NCI-H2107 treated with DMSO at 0.1 percent for 48 hours (cell line): ENCODE measurements around the gene CPN1.
"Not testable (repeated sequence)": the region's sequence is repeated elsewhere in the genome, so short reads cannot be mapped to it uniquely, and the experiment has no call there.

Experiments used
- DNase-seq: peaks from one replicate; lab custom pipeline; 2025; ENCODE audit not compliant: unreplicated experiment; lab: John Stamatoyannopoulos, UW

CPN1 gene

DNA sequence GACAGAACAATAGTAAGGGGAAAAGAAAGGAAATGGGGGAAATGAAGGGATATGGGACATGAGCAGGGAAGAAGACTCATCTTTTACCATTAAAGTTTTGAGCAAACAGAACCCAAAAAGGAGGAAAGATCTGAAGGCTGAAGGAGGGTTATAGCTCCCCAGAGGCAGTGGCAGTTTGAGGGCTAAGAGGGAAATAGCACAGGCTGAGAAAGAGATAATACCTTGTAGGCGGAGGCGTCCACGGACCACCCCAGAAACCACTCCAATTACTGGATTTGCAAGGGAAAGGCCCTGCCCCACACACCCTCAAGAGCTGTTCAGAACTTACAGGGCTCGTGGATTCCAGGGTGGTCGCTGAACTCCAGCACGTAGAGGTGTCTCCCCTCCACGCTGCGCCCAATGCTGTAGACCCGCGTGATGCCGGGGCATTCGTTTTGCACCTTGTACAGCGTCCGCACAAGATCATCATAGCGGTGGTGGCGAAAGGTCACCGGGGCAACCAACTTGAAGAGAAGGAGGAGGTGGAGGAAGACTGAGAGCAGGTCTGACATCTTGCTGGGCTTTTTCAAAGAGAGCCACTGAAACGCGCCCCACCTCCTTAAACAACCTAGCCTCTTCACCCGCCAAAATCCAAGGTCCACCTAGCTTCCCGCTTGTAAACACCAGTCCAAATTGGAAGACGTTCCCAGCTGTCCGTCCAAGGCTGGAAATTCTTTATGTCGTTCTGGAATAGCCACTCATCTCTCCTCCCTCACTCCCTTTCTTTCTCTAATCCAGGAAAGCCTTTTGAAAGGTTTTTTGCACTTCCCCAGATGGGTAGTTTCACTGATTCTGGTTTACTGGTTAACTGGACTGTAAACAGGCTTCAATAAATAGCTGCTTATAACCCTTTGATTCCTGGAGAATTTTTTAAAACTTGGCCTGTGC lies at the start of gene CPN1:
TSS of gene CPN1 (minus strand) at position 795 of the 927 bp plus-strand sequence. CDS start at position 551, 244 bp downstream.
- no peak for DNase-seq

DNA sequence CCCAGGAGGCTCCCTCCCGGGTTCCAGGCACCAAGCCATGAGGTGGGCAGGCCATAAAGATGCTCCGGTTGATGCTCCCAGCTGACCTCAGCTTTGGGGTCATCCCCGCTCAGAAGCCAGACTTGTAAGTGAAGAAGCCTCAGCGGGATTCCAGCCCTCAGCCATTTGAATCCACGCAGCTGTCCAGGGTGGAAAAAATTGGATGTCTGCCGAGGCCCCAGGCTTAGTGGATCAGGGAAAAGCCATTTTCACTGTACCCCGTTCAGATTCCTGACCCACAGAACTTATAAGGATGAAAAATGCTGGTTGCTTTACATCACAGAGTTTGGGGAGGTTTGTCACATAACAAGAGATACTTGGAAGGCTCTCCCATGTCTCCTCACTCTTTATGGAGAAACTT lies 49.2 kb upstream of the CPN1 start:
- no peak for DNase-seq

DNA sequence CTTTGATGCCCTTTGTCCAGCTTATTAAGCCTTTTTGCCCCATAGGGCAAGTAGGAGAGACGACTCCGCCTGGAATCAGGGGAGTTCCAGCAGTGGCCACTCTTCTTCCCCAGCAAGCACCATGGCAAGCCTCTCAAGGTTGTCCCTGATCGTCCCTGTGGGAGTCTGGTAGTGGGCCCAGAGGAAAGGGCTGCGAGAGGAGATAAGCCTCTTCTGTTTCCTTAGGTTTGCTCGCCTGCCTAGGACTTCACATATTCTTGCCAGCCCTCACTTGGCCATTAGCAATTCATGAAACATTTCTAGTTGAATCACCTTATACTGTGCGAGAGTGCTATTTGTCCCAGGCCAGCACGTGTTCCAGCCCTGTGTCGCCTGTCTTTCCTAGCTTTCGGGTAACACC lies 47.8 kb upstream of the CPN1 start:
- DNase-seq = no peak

DNA sequence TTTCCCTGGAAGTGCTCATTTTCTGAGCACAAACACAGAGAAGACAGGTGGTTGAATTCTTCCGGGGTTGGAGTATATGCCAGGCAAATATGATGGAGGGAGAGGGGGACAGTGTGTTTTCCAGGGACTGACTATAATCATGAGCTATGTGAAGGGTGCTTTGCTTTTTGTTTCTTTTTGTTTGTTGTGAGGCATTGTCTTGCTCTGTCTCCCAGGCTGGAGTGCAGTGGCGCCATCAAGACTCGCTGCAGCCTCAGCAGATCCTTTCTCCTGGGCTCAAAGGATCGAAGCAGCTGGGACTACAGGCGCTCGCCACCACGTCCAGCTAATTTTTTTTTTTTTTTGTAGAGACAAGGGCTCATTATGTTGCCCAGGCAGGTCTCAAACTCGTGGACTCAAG lies 47.3 kb upstream of the CPN1 start:
- DNase-seq = no peak

DNA sequence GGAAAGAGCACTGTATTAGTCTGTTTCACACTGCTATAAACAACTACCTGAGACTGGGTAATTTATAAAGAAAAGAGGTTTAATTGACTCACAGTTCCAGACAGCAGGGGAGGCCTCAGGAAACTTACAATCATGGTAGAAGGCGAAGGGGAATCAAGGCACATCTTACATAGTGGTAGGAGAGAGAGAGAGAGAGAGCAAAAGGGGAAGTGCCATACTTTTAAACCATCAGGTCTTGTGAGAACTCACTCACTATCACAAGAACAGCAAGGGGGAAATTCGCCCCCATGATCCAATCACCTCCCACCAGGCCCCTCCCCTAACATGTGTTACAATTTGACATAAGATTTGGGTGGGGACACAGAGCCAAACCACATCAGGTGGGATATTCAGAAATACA lies 43.7 kb upstream of the CPN1 start:
- DNase-seq = not testable (repeated sequence)

DNA sequence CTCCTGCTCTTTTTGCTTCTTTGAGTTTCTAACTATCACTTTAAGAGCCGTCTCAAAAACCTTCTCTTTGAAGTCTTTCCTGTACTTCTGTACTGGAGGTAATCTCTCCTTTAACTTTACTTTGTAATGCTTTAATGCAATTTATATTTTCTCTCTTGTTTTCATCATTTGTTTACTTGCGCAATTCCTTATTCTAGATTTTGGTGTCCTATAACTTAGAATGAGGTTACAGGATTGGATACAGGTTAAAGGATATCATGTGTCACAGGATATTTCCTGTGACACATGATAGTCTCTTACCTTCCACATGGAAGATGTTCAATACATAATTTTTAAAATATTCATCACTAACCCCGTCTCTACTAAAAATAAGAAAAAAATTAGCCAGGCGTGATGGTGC lies 42.4 kb upstream of the CPN1 start:
- DNase-seq = no peak

DNA sequence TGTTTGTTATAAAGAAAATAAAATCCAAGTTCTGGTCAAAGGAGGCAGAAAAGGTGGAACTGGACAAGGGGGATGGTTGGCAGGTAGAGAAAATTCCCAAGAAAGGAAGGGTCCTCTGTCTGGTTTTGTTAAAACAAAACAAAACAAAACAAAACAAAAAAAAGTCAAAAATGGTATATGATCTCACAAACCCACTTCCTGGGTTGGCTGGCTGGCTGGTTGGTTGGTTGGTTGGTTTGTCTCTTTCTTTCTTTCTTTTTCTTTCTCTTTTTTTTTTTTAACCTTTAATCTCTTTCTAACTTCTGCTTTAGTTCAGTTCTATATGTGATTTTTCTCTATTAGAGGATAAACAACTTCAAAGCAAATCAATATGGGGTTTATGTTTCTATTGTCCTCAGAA lies 41.1 kb upstream of the CPN1 start:
- DNase-seq = no peak

DNA sequence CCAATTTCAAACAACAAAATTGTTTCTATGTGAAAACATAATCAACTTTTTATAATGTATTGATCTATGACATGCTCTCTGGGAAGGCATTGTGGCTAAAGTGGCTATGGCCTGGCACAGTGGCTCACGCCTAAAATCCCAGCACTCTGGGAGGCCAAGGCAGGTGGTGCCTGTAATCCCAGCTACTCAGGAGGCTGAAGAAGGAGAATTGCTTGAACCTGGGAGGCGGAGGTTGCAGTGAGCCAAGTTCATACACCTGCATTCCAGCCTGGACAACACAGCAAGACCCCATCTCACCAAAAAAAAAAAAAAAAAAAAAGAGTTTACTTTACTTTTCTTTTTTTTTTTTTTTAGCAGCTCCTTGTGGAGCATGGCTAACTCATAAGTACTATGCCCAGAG lies 38.9 kb upstream of the CPN1 start:
- no peak for DNase-seq

DNA sequence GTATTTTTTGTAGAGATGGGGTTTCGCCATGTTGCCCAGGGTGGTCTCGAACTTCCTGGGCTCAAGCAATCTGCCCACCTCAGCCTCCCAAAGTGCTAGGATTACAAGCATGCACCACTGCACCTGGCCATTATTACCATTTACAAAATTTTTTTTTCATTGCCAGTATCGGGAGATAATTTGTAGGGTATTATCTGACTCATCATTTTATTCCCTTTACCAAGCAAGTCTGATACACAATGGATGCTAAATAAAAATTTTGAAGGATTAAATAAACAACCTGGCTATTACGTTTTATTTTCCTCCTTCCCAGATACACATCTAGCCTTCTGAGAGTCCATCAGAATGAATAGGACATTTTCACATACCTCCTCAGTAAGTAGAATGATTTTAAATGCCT lies 38.1 kb upstream of the CPN1 start:
- DNase-seq = no peak

DNA sequence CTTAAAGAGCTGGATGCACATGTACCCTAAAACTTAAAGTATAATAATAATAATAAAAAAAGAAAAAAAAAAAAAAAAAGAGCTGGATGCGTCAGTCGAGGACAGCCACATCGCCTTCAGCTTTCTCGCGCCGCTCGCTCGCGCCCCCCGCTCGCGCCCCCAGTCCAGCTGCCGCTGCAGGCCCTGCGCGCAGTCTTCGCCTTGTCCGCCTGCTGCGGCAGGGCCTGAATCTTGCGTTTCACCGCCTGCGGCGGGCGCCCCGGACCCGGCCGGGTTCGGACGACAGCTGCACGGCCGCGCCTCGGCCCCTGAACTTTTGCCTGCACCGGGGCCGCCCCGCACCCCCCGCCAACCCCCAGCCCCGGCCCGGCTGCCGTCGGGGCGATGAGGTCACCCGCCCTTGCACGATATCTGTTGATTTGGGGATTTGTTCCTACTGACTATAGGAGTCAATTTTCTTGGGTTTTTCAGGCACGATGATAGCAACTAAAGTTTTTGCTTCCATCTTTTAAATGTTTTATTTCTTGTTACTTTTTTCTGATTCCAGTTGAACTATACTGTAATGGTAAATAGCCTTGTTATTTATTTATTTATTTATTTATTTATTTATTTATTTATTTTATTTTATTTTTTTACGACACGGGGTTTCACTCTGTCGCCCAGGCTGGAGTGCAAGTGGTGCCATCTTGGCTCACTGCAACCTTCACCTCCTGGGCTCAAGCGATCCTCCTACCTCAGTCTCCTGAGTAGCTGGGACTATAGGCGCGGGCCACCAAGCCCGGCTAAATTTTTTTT lies 33.5 kb upstream of the CPN1 start:
- no peak for DNase-seq

DNA sequence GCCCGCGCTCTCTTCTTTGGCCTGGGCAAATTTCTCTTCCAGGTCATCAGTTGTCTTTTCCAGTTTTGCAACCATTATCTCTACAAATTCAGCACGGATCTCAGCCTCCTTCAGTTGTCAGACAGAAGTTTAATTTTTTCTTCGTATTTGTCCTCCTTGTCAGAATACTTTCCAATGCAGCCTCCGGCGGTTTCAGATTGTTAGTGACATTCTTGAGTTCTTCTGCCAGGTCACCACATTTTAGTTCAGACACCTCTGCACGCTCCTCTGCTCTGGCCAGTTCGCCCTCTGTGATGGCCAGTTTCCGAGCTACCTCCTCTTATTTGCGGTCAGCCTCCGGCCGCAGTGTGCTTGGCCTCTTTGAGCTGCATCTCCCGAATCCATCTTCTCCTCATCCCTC lies 32.8 kb upstream of the CPN1 start:
- DNase-seq = no peak

DNA sequence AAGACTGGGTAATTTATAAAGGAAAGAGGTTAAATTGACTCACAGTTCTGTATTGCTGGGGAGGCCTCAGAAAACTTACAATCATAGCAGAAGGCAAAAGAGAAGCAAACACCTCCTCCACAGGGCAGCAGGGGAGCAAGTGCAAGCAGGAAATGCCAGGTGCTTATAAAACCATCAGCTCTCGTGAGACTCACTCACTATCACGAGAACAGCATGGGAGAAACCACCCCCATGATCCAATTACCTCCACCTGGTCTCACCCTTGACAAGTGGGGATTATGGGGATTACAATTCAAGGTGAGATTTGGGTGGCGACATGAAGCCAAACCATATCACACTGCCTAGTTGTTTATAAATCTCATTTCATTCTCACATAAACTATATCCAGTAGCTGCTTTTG lies 28.0 kb upstream of the CPN1 start:
- DNase-seq = no peak

DNA sequence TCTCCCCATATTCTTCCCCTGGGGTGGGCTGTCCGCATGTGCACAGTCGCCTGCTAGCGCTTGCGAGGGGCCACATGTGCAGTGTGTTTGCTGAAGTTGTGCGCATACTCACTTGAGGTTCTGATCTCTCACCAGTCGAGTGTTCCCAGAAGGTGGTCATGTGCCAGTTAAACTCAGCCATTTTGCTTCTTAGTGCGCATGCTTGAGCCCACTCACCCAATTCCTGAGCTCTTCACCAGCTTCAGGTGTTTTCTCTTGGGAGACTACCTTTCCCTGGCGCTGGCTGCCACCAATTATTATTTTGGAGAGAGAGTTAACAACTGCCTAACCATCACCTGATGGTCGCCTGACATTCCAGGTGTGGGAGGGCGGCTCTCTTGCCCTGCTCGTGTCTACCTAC lies 25.2 kb upstream of the CPN1 start:
- DNase-seq = no peak

DNA sequence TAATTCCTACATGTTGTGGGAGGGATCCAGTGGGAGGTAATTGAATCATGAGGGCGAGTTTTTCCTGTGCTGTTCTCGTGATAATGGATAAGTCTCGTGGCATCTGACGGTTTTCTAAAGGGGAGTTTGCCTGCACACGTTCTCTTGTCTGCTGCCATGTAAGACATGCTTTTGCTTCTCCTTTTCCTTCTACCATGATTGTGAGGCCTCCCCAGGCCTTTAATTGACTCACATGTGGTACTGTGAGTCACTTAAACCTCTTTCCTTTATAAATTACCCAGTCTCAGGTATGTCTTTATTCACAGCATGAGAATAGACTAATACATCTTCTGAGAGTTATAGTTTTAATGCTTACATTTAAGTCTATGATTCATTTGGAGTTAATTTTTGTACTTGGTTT lies 22.6 kb upstream of the CPN1 start:
- no peak for DNase-seq

DNA sequence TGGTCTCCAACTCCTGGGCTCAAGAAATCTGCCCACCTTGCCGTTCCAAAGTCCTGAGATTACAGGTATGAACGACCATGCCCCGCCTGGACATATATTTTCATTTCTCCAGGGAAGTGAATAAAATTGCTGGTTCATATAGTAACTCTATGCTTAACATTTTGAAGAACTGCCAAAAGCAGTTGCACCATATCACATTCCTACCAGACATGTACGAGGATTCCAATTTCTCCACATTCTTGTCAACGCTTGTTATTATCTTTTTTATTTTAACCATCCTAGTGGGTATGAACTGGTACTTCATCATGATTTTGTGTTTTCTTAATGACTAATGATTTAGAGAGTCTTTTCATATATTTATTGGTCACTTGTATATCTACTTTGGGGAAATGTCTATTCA lies 21.9 kb upstream of the CPN1 start:
- no peak for DNase-seq

DNA sequence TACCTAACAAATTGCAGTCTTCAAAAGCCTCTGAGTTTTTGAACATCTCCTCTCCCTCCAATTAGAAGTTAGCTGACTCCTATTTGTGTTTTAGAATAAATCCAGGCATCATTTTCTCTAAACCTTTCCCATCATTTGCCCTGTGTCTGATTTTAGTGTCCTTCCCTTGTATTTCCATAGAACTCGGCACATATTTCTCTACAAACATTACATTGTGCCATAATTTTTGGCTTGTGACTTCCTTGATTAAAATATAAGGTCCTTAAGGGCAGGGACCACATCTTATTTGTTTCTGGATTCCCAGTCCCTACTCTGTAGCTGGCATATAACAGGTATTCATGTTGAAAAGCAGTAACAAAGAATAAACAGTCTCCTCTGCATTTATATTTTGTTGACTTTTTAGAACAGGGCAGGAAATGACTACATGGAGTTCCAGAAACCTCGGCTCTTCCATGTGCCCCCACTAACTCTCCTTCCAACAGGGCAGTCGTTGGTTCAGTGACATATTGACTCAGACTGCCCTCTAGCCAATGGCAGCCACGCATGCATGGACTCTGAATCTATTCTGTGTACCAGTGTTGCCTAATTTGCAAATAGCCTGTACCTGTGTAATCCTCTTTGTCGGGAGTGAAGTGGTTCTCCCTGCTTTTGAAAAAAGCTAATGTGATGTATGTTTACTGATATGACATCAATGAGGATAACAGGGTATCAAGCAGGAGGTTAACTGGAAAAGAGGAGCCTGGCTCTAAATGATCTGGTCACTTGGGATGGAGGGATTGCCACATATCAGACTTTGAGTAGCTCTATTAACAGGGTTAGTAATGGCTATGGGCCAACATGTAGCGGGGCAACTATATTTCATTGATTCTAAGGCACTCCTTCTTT lies 19.8 kb upstream of the CPN1 start:
- DNase-seq = no peak

DNA sequence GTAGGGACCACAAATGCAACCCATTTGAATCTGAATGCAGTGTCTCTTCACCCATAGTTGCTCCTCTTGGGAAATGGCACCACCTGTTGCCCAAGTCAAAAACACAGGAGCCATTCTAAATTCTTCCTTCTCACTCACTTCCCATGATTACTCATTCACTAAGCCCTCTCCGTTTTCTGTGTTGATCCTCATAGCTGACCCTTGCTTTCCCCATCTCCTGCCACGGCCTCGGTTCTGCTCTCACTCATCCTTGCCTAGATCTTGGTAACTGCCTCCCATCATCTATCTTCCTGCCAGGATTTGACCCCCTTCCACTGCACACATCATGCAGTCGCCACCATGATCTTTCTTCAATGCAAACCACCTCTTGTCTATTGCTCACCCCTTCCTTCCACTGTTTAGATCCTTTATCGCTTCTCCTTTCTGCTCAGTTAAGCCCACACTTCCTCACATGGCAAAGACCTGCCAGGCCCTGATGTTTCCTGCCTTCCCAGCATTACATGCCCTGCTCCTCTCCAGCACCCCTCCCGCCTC lies 19.0 kb upstream of the CPN1 start:
- no peak for DNase-seq

DNA sequence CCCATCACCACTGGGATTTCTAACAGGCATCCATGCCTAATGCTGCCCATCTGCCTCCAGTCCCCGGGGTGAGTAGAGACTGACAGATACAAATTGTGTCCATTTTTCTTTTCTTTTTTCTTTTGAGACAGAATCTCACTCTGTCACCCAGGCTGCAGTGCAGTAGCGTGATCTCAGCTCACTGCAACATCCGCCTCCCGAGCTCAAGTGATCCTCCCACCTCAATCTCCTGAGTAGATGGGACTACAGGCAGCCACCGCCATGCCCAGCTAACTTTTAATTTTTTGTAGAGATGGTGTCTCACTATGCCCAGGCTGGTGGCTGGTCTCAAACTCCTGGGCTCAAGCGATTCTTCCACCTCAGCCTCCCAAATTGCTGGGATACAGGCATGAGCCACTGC lies 7.6 kb upstream of the CPN1 start:
- no peak for DNase-seq

DNA sequence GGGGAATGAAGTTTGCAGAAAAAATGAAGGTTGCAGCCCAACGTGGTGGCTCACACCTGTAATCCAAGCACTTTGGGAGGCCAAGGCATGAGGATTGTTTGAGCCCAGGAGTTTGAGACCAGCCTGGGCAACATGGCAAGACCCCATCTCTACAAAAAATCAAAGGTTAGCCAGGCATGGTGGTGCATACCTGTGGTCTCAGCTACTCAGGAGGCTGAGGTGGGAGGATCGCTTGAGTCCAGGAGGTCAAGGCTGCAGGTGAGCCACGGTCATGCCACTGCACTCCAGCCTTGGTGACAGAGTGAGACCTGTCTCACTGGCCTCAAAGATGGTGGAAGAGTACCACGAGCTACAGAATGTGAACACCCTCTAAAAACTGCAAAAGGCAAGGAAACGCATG lies 5.0 kb upstream of the CPN1 start:
- DNase-seq = not testable (repeated sequence)

DNA sequence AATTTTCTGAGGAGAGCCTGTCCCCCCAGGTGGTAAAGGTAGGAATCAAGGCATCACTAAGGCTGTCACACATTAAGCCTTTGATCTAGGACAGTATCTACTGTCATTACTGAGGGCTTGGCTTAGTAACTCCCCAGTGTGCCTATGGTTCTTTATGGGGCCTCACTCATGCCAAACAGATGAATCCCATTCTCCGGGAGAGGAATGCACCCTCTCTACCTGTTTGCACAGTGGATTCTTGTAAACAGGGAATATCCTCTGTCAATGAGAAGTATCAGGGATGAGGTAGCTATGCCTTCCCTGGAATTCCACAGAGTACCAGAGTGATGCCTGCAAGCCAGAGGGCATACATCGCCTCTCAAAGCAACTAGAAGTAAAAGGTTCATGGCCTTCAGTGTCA lies 3.9 kb upstream of the CPN1 start:
- no peak for DNase-seq

DNA sequence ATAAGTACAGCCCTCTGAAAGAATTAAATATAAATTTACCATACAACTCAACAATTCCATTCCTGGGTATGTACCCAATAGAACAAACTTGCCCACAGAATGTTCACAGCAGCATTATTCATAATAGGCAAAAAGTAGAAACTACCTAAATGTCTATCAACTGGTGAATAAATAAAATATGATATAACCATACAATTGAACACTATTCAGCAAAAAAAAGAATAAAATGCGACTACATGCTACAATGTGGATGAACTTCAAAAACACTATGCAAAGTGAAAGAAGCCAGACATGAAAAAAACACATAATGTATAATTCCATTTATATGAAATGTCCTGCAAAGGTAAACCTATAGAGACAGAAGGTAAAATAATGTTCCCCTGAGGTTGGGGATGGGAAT lies 2.0 kb upstream of the CPN1 start:
- no peak for DNase-seq
